IPS DF 4.7 (cell line): ENCODE data around the gene MICAL2.

ENCODE experiments used
- DNase-seq: peaks from one replicate; pipeline ENCODE4 v3.0.0-alpha.2; 2013; ENCODE audit warnings: low spot score; ENCODE audit errors: extremely low read depth

The MICAL2 gene

GRCh38 chr11:12097219-12097618 lies 13.2 kb upstream of the MICAL2 start:
- no peak for DNase-seq

GRCh38 chr11:12098601-12099000 lies 11.8 kb upstream of the MICAL2 start:
- no peak for DNase-seq

GRCh38 chr11:12099132-12099873 lies 11.1 kb upstream of the MICAL2 start:
- DNase-seq, result no peak

- DNase-seq, result no peak
These were observed 10.0 kb upstream of the MICAL2 start for GRCh38 chr11:12100429-12100828.

GRCh38 chr11:12100841-12101242 lies 9.5 kb upstream of the MICAL2 start:
- DNase-seq, result no peak

GRCh38 chr11:12101318-12101717 lies 9.1 kb upstream of the MICAL2 start:
- no peak for DNase-seq

GRCh38 chr11:12102588-12103410 lies 7.6 kb upstream of the MICAL2 start:
- DNase-seq, result no peak

- no peak for DNase-seq
These were observed 6.8 kb upstream of the MICAL2 start for GRCh38 chr11:12103411-12104225.

GRCh38 chr11:12105471-12105870 lies 4.9 kb upstream of the MICAL2 start:
- DNase-seq, result no peak

- no peak for DNase-seq
These were observed 4.3 kb upstream of the MICAL2 start for GRCh38 chr11:12106101-12106500.

- no peak for DNase-seq
These were observed 3.9 kb upstream of the MICAL2 start for GRCh38 chr11:12106501-12106900.

GRCh38 chr11:12108875-12109453 lies 1.4 kb upstream of the MICAL2 start:
- no peak for DNase-seq

- DNase-seq, result no peak
These were observed 696 bp upstream of the MICAL2 start for GRCh38 chr11:12109591-12110196.

- DNase-seq, result no peak
These were observed 541 bp downstream of the MICAL2 start for GRCh38 chr11:12110714-12111548.

GRCh38 chr11:12111549-12112520 lies 1.4 kb downstream of the MICAL2 start:
- no peak for DNase-seq

GRCh38 chr11:12112750-12113149 lies 2.4 kb downstream of the MICAL2 start:
- DNase-seq, result no peak

- DNase-seq, result no peak
These were observed 2.9 kb downstream of the MICAL2 start for GRCh38 chr11:12113294-12113693.

GRCh38 chr11:12114193-12115033 lies 4.0 kb downstream of the MICAL2 start:
- no peak for DNase-seq
